ENCODE measurements around the gene E2F4.

GRCh38 chr16:67241008-67241900 lies 49.3 kb downstream of the E2F4 start:
- TF ChIP-seq CTCF (IDR thresholded peaks at IDR 0.05) (no peak), POLR2A (IDR thresholded peaks at IDR 0.05) (no peak)

Measured in heart left ventricle (tissue), 13 donors.